Tibial artery (tissue), 4 donors: Measurements from ENCODE around the gene DNTT.
"Not testable (repeated sequence)": the region's sequence is repeated elsewhere in the genome, so short reads cannot be mapped to it uniquely, and the experiment has no call there.

Experiments
- DNase-seq, 2 donors: peaks; one replicate each; pipeline ENCODE4 v3.0.0-alpha.2; 2019
- H3K27ac ChIP-seq, 2 donors: fragments of 200-600 bp; sonication (generic) in 1 of 2; 1 replicate in 1 of 2; 2 replicates in 1 of 2; pipeline ENCODE4 v1.5.1; 2018 to 2019; ENCODE audit warnings: mild to moderate bottlenecking in 1 of 2
- H3K27me3 ChIP-seq, 2 donors: fragments of 200-600 bp; sonication (generic) in 1 of 2; one replicate each; pipeline versions ENCODE4 v1.5.1 to v1.6.0; 2016 to 2019
- H3K36me3 ChIP-seq, 3 donors: fragments of 200-600 bp; sonication (generic) in 2 of 3; one replicate each; pipeline ENCODE4 v1.5.1; 2016 to 2019; ENCODE audit warnings: mild to moderate bottlenecking in 2 of 3
- H3K4me1 ChIP-seq, 4 donors: fragments of 200-600 bp; sonication (generic) in 2 of 4; 1 replicate in 3 of 4; 2 replicates in 1 of 4; pipeline ENCODE4 v1.5.1; 2016 to 2019
- H3K4me3 ChIP-seq, 2 donors: fragments of 200-600 bp; sonication (generic) in 1 of 2; 1 replicate in 1 of 2; 2 replicates in 1 of 2; pipeline ENCODE4 v1.5.1; 2018 to 2019; ENCODE audit warnings: mild to moderate bottlenecking in 2 of 2
- H3K9me3 ChIP-seq, 3 donors: fragments of 200-600 bp; sonication (generic) in 1 of 3; one replicate each; pipeline ENCODE4 v1.5.1; 2016 to 2019
- intact Hi-C: fragments of 100-400 bp; cut with DNase I; formaldehyde crosslinking; loops from one replicate; pipeline ENCODE4 v1.15.0; 2023; ENCODE audit warnings: low total_unique reads
- TF ChIP-seq, protein P1 (sequence below), 2 experiments: fragments of 200-600 bp in 1 of 2; fragments of 450-650 bp in 1 of 2; IDR thresholded peaks; one replicate each; pipeline ENCODE4 v1.5.1; 2017 to 2019; ENCODE audit warnings: antibody characterized with exemption in 2 of 2, mild to moderate bottlenecking in 1 of 2, moderate library complexity in 1 of 2

The DNTT gene

DNA sequence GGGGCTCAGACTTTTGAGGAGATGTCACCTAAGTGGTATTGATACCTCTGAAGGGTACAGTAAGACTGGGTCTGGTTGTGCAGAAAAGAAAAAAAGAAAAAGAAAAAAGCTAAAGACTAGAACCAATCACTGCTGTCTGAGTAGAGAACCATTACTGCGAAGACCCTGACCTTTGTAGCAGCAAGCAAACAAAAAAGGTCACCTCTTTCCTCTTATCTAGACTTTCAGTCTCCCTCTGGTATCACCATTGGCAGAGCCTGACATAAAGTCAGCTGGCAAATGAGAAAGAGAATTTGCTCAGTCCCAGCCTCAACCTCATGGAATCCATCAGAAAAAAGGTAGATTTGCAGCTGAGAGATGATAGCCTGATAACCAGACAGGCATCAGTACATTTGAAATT, 2.6 kb upstream of the DNTT start:
- H3K4me3 ChIP-seq, result no peak overlapping the region
- DNase-seq, result no peak
- H3K27ac ChIP-seq, result no peak overlapping the region
- H3K9me3 ChIP-seq, result no peaks in the 10 kb centered on the region
- H3K36me3 ChIP-seq, result no peaks in the 10 kb centered on the region
- H3K4me1 ChIP-seq, result no peaks in the 10 kb centered on the region
- peaks cover 0 to 36% of the 10 kb centered on the region in 2 donors for H3K27me3 ChIP-seq
- intact Hi-C loops, result no loop called here
- TF ChIP-seq, protein P1, sequence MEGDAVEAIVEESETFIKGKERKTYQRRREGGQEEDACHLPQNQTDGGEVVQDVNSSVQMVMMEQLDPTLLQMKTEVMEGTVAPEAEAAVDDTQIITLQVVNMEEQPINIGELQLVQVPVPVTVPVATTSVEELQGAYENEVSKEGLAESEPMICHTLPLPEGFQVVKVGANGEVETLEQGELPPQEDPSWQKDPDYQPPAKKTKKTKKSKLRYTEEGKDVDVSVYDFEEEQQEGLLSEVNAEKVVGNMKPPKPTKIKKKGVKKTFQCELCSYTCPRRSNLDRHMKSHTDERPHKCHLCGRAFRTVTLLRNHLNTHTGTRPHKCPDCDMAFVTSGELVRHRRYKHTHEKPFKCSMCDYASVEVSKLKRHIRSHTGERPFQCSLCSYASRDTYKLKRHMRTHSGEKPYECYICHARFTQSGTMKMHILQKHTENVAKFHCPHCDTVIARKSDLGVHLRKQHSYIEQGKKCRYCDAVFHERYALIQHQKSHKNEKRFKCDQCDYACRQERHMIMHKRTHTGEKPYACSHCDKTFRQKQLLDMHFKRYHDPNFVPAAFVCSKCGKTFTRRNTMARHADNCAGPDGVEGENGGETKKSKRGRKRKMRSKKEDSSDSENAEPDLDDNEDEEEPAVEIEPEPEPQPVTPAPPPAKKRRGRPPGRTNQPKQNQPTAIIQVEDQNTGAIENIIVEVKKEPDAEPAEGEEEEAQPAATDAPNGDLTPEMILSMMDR (IDR thresholded peaks at IDR 0.05), result no peak

DNA sequence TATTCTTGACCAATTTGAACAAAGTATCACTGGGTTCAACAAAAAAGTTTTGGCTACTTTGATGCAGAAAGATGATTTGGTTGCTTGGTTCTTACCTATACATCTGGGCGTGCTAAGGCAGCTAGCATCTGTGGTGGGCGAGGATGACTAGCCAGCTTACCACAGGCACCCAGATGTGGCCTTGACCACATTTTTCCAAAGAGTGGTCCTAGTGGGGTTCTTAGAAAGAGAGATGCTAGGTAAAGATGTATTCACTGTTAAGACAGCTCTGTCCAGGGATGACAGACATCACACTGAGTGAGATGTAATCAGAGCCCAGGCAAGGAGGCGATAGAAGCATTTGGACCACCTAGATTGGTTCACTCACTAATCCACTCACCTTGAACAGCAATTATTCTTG, 785 bp downstream of the DNTT start:
- DNase-seq, result no peak
- no peaks in the 10 kb centered on the region for H3K9me3 ChIP-seq
- TF ChIP-seq, protein P1 (IDR thresholded peaks at IDR 0.05), result no peak
- peaks cover 0 to 14% (median 0%) of the 10 kb centered on the region in 4 donors for H3K4me1 ChIP-seq
- peaks cover 0 to 20% of the 10 kb centered on the region in 2 donors for H3K27me3 ChIP-seq
- H3K4me3 ChIP-seq, result no peak overlapping the region
- intact Hi-C loops, result no loop called here
- H3K36me3 ChIP-seq, result no peaks in the 10 kb centered on the region
- H3K27ac ChIP-seq, result no peak overlapping the region

DNA sequence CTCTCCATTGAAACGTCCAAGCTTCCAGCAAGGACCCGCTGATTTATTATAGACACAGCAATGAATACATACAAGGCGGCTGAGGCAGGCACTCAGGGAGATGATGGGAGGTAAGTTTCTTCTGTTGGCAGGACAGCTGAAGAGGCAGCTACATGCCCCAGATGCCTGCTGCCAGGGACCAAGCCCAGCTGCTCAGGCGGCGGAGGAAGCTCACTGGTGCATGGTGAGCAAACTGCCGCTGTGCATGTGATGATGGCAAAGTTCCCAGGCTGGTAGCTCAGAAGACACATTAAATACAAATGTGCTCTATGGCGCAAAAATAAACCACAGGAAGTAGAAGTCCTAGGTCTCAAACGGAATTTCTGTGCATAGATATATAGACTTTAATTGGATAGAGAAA, 2.3 kb downstream of the DNTT start:
- H3K4me3 ChIP-seq, result no peak overlapping the region
- H3K9me3 ChIP-seq, result no peaks in the 10 kb centered on the region
- intact Hi-C loops, result no loop called here
- peaks cover 0 to 6% of the 10 kb centered on the region in 2 donors for H3K27me3 ChIP-seq
- peak; percentile 68 to 70 for DNase-seq
- TF ChIP-seq, protein P1 (IDR thresholded peaks at IDR 0.05), result no peak
- no peaks in the 10 kb centered on the region for H3K36me3 ChIP-seq
- no peak overlapping the region for H3K27ac ChIP-seq
- H3K4me1 ChIP-seq, result peaks cover 0 to 18% (median 0%) of the 10 kb centered on the region in 4 donors

DNA sequence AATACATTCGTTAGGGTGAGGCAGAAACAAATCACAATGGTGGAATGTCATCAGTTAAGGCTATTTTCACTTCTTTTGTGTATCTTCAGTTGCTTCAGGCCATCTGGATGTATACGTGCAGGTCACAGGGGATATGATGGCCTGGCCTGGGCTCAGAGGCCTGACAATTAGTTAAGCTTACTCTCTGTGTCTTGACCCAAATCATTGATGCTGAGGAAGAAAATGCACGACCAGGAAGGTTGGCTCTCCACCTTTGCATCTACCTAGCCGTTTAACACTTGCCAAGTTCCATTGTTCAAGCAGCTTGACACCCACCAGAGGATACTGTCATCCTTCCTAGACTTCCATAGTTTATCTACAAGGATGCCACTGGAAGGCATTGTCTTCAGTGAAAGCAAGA, 4.6 kb downstream of the DNTT start:
- DNase-seq, H3K27me3 ChIP-seq, H3K9me3 ChIP-seq, H3K36me3 ChIP-seq, intact Hi-C loops, H3K4me3 ChIP-seq, H3K27ac ChIP-seq: not testable (repeated sequence)
- H3K4me1 ChIP-seq, result peaks cover 0 to 18% (median 0%) of the 10 kb centered on the region in 4 donors

DNA sequence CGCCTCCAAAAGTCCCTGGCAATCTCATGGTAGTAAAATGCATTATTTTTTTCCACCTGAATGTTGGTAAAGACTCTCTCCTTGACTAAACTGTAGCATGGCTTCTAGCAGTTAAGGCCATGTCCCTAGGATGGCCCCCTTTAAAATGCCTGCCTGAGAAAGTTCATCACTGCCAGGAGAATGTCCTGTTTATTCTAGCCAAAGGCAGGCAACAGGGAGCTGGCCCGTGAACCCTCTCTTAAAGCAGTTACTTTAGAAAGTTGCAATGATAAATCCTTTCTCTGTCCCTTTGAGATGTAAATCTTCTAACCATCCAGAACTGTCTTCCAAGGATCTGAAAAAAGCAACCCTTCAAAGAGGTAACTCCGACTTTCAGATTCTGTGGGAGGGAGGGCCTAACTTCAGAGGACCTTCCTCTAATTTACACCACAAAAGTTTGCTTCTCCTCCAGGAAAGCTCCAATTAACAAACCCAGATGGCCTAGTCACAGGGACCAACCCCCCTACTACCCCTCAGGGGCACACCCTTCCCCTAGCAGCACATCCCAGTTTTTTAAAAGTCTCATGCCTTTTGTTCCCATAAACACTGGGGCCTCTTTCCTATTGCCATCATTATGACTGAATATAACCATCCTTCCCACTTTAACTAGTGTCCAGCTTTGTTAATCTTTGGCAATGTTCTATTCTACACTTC, 5.5 kb downstream of the DNTT start:
- peaks cover 0 to 18% (median 0%) of the 10 kb centered on the region in 4 donors for H3K4me1 ChIP-seq
- no peak overlapping the region for H3K4me3 ChIP-seq
- no peak for DNase-seq
- H3K36me3 ChIP-seq, result no peaks in the 10 kb centered on the region
- TF ChIP-seq, protein P1 (IDR thresholded peaks at IDR 0.05), result no peak
- no peak overlapping the region for H3K27ac ChIP-seq
- H3K9me3 ChIP-seq, result no peaks in the 10 kb centered on the region
- H3K27me3 ChIP-seq, result no peaks in the 10 kb centered on the region
- intact Hi-C loops, result no loop called here

DNA sequence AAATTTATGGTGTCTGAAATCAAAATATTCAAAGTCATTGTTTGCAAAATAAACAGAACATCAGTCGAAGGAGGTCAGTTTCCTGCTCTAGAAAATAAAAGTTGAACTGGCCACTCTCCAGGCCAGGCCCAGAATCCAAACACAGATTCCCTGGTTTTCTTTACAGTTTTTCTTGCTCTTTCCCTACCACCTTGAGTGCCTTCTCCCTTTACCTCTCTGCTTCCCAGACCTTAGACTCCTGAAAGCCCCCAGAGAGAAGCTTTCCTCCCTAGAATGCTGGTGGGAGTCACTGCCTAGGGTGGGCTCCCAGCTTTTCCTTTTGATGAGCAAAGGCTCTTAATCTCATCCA, 6.1 kb downstream of the DNTT start:
- DNase-seq, result no peak
- no peaks in the 10 kb centered on the region for H3K27me3 ChIP-seq
- H3K36me3 ChIP-seq, result no peaks in the 10 kb centered on the region
- peaks cover 0 to 18% (median 0%) of the 10 kb centered on the region in 4 donors for H3K4me1 ChIP-seq
- H3K9me3 ChIP-seq, result no peaks in the 10 kb centered on the region
- intact Hi-C loops, result no loop called here
- TF ChIP-seq, protein P1 (IDR thresholded peaks at IDR 0.05), result no peak
- H3K4me3 ChIP-seq, result no peak overlapping the region
- H3K27ac ChIP-seq, result no peak overlapping the region
